H1 (cell line): ENCODE results near the gene SHMT2. TPM values are rescaled to one million over a fixed set of nuclear protein-coding genes. Genes with fewer than 3 reads are reported as not detected.

Experiments used
- CTCF ChIA-PET: fragments of 300-600 bp; sonication (Branson Sonifier 250); formaldehyde crosslinking; loops from one replicate; lab custom pipeline; 2021; ENCODE audit not compliant: partially characterized antibody; lab: Charles Lee
- POLR2A ChIA-PET: fragments of 300-600 bp; sonication (Branson Sonifier 250); formaldehyde crosslinking; loops from one replicate; lab custom pipeline; 2021; ENCODE audit warnings: inconsistent platforms; ENCODE audit not compliant: partially characterized antibody; lab: Charles Lee
- DNase-seq, 2 experiments: peaks; one replicate each; pipeline versions ENCODE4 v3.0.0 to v3.0.0-alpha.2; 2010 to 2022; ENCODE audit warnings: low spot score in 2 of 2, low read depth in 1 of 2, mixed read lengths in 1 of 2
- FAIRE-seq: peaks from 2 replicates; lab custom pipeline; 2011; peaks lifted over from hg19 to GRCh38; lab: Jason Lieb, UNC
- H2AFZ ChIP-seq: 2 replicates; pipeline ENCODE4 v1.8.1; 2012; ENCODE audit warnings: low read length, inconsistent platforms
- H2AK5ac ChIP-seq: 2 replicates; pipeline ENCODE4 v1.6.1; 2013; ENCODE audit warnings: low read depth, low read length
- H2BK120ac ChIP-seq: replicated peaks from 2 replicates; pipeline ENCODE3; 2013; ENCODE audit warnings: low read depth, low read length, inconsistent platforms
- H2BK12ac ChIP-seq: 2 replicates; pipeline ENCODE4 v1.6.1; 2013; ENCODE audit warnings: low read depth, low read length
- H2BK15ac ChIP-seq: 2 replicates; pipeline ENCODE4 v1.6.1; 2013; ENCODE audit warnings: low read length
- H2BK20ac ChIP-seq: 2 replicates; pipeline ENCODE4 v1.6.1; 2013; ENCODE audit warnings: low read length
- H2BK5ac ChIP-seq: 2 replicates; pipeline ENCODE4 v1.6.1; 2013; ENCODE audit warnings: low read depth, low read length
- H3K14ac ChIP-seq: 2 replicates; pipeline ENCODE4 v1.6.1; 2013; ENCODE audit warnings: inconsistent platforms; ENCODE audit not compliant: insufficient read length
- H3K18ac ChIP-seq: 2 replicates; pipeline ENCODE4 v1.6.1; 2013; ENCODE audit warnings: low read length; ENCODE audit errors: extremely low read depth
- H3K23ac ChIP-seq: 2 replicates; pipeline ENCODE4 v1.6.1; 2013; ENCODE audit warnings: inconsistent platforms; ENCODE audit not compliant: insufficient read length
- H3K23me2 ChIP-seq: 2 replicates; pipeline ENCODE4 v1.6.1; 2013; ENCODE audit warnings: low read depth, low read length
- H3K27ac ChIP-seq: 2 replicates; pipeline ENCODE4 v1.6.1; 2011; ENCODE audit warnings: low read depth, low read length, inconsistent platforms
- H3K27me3 ChIP-seq, 4 experiments: replicated peaks in 1 of 4; 1 replicate in 1 of 4; 2 replicates in 3 of 4; pipeline versions ENCODE4 v1.6.1 to v1.8.1; 2011 to 2013; ENCODE audit warnings: low read length in 3 of 4, mild to moderate bottlenecking in 3 of 4, inconsistent platforms in 2 of 4, mixed read lengths in 2 of 4, moderate library complexity in 1 of 4; ENCODE audit not compliant: control insufficient read depth in 3 of 4, insufficient read depth in 3 of 4; ENCODE audit errors: extremely low read depth in 1 of 4
- H3K36me3 ChIP-seq, 4 experiments: 2 replicates each; pipeline versions ENCODE4 v1.6.1 to v1.8.1; 2011 to 2013; ENCODE audit warnings: mild to moderate bottlenecking in 4 of 4, low read length in 3 of 4, moderate library complexity in 2 of 4, control low read depth in 1 of 4, inconsistent platforms in 1 of 4; ENCODE audit not compliant: insufficient read depth in 4 of 4, control insufficient read depth in 2 of 4
- H3K4ac ChIP-seq: replicated peaks from 2 replicates; pipeline ENCODE3; 2013; ENCODE audit warnings: low read length, low read depth, mixed read lengths, inconsistent platforms; ENCODE audit not compliant: insufficient read length
- H3K4me1 ChIP-seq, 4 experiments: replicated peaks in 1 of 4; 1 replicate in 1 of 4; 2 replicates in 3 of 4; pipeline versions ENCODE4 v1.6.1 to v1.8.1; 2011 to 2013; ENCODE audit warnings: low read length in 3 of 4, inconsistent platforms in 2 of 4, mixed read lengths in 1 of 4; ENCODE audit not compliant: insufficient read depth in 4 of 4, control insufficient read depth in 3 of 4
- H3K4me2 ChIP-seq, 2 experiments: 2 replicates each; pipeline versions ENCODE4 v1.6.1 to v1.8.1; 2011 to 2013; ENCODE audit warnings: low read depth in 2 of 2, low read length in 2 of 2, control low read depth in 1 of 2, inconsistent platforms in 1 of 2, mild to moderate bottlenecking in 1 of 2; ENCODE audit not compliant: insufficient read depth in 1 of 2
- H3K4me3 ChIP-seq, 4 experiments: fragments of 200-600, 300-600 bp in 1 of 4; sonication (generic), shearing (Covaris generic), sonication (Bioruptor Twin) in 1 of 4; 2 replicates each; pipeline versions ENCODE4 v1.5.1 to v1.8.1; 2011 to 2016; ENCODE audit warnings: low read length in 4 of 4, low read depth in 3 of 4, control low read depth in 2 of 4, inconsistent platforms in 2 of 4, mild to moderate bottlenecking in 2 of 4, mixed read lengths in 1 of 4, moderate library complexity in 1 of 4; ENCODE audit not compliant: insufficient read depth in 2 of 4; ENCODE audit errors: extremely low read depth in 1 of 4
- H3K56ac ChIP-seq: replicated peaks from 2 replicates; pipeline ENCODE3; 2013; ENCODE audit warnings: low read depth, mild to moderate bottlenecking, mixed read lengths, low read length, inconsistent platforms; ENCODE audit not compliant: insufficient read length
- H3K79me1 ChIP-seq: 2 replicates; pipeline ENCODE4 v1.6.1; 2013; ENCODE audit warnings: low read depth, low read length, control low read depth
- H3K79me2 ChIP-seq, 2 experiments: 2 replicates each; pipeline versions ENCODE4 v1.6.1 to v1.8.1; 2012 to 2013; ENCODE audit warnings: low read length in 2 of 2, mild to moderate bottlenecking in 2 of 2, inconsistent platforms in 1 of 2; ENCODE audit not compliant: insufficient read depth in 2 of 2, control insufficient read depth in 1 of 2
- H3K9ac ChIP-seq, 4 experiments: replicated peaks in 1 of 4; 1 replicate in 1 of 4; 2 replicates in 3 of 4; pipeline versions ENCODE4 v1.6.1 to v1.8.1; 2011 to 2013; ENCODE audit warnings: low read depth in 3 of 4, low read length in 3 of 4, control low read depth in 2 of 4, mild to moderate bottlenecking in 2 of 4, moderate library complexity in 2 of 4, inconsistent platforms in 1 of 4; ENCODE audit errors: extremely low read depth in 1 of 4
- H3K9me3 ChIP-seq, 2 experiments: 2 replicates each; pipeline versions ENCODE4 v1.6.1 to v1.8.1; 2012 to 2013; ENCODE audit warnings: mild to moderate bottlenecking in 2 of 2, moderate library complexity in 2 of 2, control low read depth in 1 of 2, inconsistent platforms in 1 of 2, low read depth in 1 of 2, low read length in 1 of 2, mixed read lengths in 1 of 2; ENCODE audit not compliant: insufficient read depth in 2 of 2
- H4K20me1 ChIP-seq, 2 experiments: replicated peaks in 1 of 2; 2 replicates each; pipeline versions ENCODE3 to v1.8.1; 2011 to 2013; ENCODE audit warnings: inconsistent platforms in 2 of 2, low read length in 2 of 2, mild to moderate bottlenecking in 1 of 2; ENCODE audit not compliant: insufficient read depth in 2 of 2, control insufficient read depth in 1 of 2
- H4K5ac ChIP-seq: 2 replicates; pipeline ENCODE4 v1.6.1; 2013; ENCODE audit warnings: low read length, low read depth, mixed read lengths, inconsistent platforms; ENCODE audit not compliant: insufficient read length
- H4K8ac ChIP-seq: 2 replicates; pipeline ENCODE4 v1.8.0; 2013; ENCODE audit warnings: mild to moderate bottlenecking, moderate library complexity, low read length, inconsistent platforms; ENCODE audit not compliant: insufficient read depth; ENCODE audit errors: extremely low read depth
- H4K91ac ChIP-seq: replicated peaks from 2 replicates; pipeline ENCODE3; 2013; ENCODE audit warnings: low read length, mixed read lengths, inconsistent platforms; ENCODE audit not compliant: insufficient read length
- HDAC2 ChIP-seq, 2 experiments: fragments of 300-600 bp in 1 of 2; sonication (generic) in 1 of 2; IDR thresholded peaks; 2 replicates each; pipeline ENCODE4 v1.6.1; 2011 to 2012; ENCODE audit warnings: low read depth in 2 of 2, low read length in 2 of 2, mild to moderate bottlenecking in 2 of 2, moderate library complexity in 2 of 2, borderline replicate concordance in 1 of 2, inconsistent platforms in 1 of 2
- MAFK ChIP-seq: IDR thresholded peaks from 2 replicates; pipeline ENCODE4 v1.6.1; 2012; ENCODE audit warnings: low read depth, mild to moderate bottlenecking, improper control_type of control experiment, low read length
- RXRA ChIP-seq: IDR thresholded peaks from 2 replicates; pipeline ENCODE4 v1.6.1; 2011; ENCODE audit warnings: low read depth, mild to moderate bottlenecking, low read length, moderate library complexity; ENCODE audit not compliant: insufficient read depth
- SUZ12 ChIP-seq: fragments of 200-600 bp; sonication (generic); IDR thresholded peaks from 2 replicates; pipeline ENCODE4 v1.6.1; 2012; ENCODE audit warnings: mild to moderate bottlenecking, inconsistent platforms, low read length, moderate library complexity, mixed read lengths
- TAF1 ChIP-seq: IDR thresholded peaks from 2 replicates; pipeline ENCODE4 v1.6.1; 2011; ENCODE audit warnings: mild to moderate bottlenecking, low read depth, low read length
- ZNF274 ChIP-seq: IDR thresholded peaks from 2 replicates; pipeline ENCODE4 v1.7.0; 2012; ENCODE audit warnings: low read length, borderline replicate concordance; ENCODE audit errors: extremely low read depth
- WGBS, 2 experiments: shearing (Covaris generic) in 1 of 2; methylation state at CpG; one replicate each; pipeline versions ENCODE4 v1.1.6 to v1.1.7; 2013 to 2015; ENCODE audit warnings: low lambda C conversion rate in 2 of 2, mixed read lengths in 2 of 2, inconsistent platforms in 1 of 2, low coverage in 1 of 2, missing lambda C conversion rate in 1 of 2; ENCODE audit not compliant: insufficient replicate concordance in 2 of 2, insufficient coverage in 1 of 2, insufficient read length in 1 of 2; ENCODE audit errors: extremely low coverage in 1 of 2, missing lambda C conversion rate in 1 of 2; 5-methylcytosine and 5-hydroxymethylcytosine counted together
- polyA plus RNA-seq, 7 experiments: library from polyadenylated mRNA; depleted of rRNA in 3 of 7; stranded (reverse) in 5 of 7; unstranded in 2 of 7; fragments of >200 nt in 5 of 7; fragments of 200-250 nt in 2 of 7; gene quantifications; 1 replicate in 5 of 7; 2 replicates in 1 of 7; 4 replicates in 1 of 7; pipeline versions ENCODE4 v1.2.1 to v1.2.3, GENCODE V29; 2011 to 2013; ENCODE audit warnings: missing spikeins in 2 of 7, mixed read lengths in 2 of 7
- total RNA-seq: library from RNA; stranded (reverse); fragmentation: NEBNext Ultra II Directional; extraction: Animal tissue kit (Norgen Biotek cat#: 25700); gene quantifications from 2 replicates; pipeline ENCODE4 v1.2.1, GENCODE V29; 2021
- TF ChIP-seq, protein P1 (sequence below), 3 experiments: IDR thresholded peaks; 1 replicate in 2 of 3; 2 replicates in 1 of 3; pipeline versions ENCODE4 v1.5.1 to v1.6.1; 2011; ENCODE audit warnings: low read length in 3 of 3, mild to moderate bottlenecking in 3 of 3, inconsistent platforms in 2 of 3, low read depth in 1 of 3, moderate library complexity in 1 of 3; ENCODE audit not compliant: insufficient read depth in 1 of 3; ENCODE audit errors: control extremely low read depth in 1 of 3

SHMT2 gene
- total and polyA plus RNA-seq, 2 of the 8 experiments (the other 6 are each of a cell fraction or from before 2014, with no cell fraction given) = 274 to 520 TPM

GRCh38 chr12:57272337-57273151 lies 43.0 kb downstream of the SHMT2 start:
- Histone ChIP-seq H3K23ac (no peak overlapping the region), H2BK15ac (no peak overlapping the region), H2BK120ac (no peak overlapping the region), H2BK20ac (no peak overlapping the region), H2AFZ (no peak overlapping the region), H3K9ac (no peak overlapping the region), H3K4ac (no peak overlapping the region), H4K8ac (no peak overlapping the region), H3K14ac (no peak overlapping the region), H3K56ac (no peak overlapping the region), H3K79me2 (no peaks in the 10 kb centered on the region), H3K4me1 (no peaks in the 10 kb centered on the region; a peak in 1 of 7 replicates), H2AK5ac (no peak overlapping the region), H4K20me1 (peaks cover 0 to 2% of the 10 kb centered on the region in 2 experiments), H2BK5ac (no peak overlapping the region), H3K27me3 (no peaks in the 10 kb centered on the region), H3K4me2 (no peak overlapping the region), H3K79me1 (no peaks in the 10 kb centered on the region), H3K23me2 (no peaks in the 10 kb centered on the region), H3K18ac (no peak overlapping the region), H3K27ac (no peak overlapping the region), H3K9me3 (no peaks in the 10 kb centered on the region), H3K4me3 (no peak overlapping the region), H4K5ac (no peak overlapping the region), H2BK12ac (no peak overlapping the region), H3K36me3 (peaks cover 0 to 15% (median 6%) of the 10 kb centered on the region in 4 experiments; a peak in 5 of 8 replicates), H4K91ac (no peak overlapping the region)
- FAIRE-seq (no peak), DNase-seq (no peak)
- TF ChIP-seq HDAC2 (IDR thresholded peaks at IDR 0.05; ENCODE audit: borderline replicate concordance in 1 of 2, low read depth in 2 of 2, low read length in 2 of 2) (no peak), MAFK (no peak), ZNF274 (no peak), SUZ12 (no peak), TAF1 (no peak), RXRA (no peak)
- TF ChIP-seq, protein P1, sequence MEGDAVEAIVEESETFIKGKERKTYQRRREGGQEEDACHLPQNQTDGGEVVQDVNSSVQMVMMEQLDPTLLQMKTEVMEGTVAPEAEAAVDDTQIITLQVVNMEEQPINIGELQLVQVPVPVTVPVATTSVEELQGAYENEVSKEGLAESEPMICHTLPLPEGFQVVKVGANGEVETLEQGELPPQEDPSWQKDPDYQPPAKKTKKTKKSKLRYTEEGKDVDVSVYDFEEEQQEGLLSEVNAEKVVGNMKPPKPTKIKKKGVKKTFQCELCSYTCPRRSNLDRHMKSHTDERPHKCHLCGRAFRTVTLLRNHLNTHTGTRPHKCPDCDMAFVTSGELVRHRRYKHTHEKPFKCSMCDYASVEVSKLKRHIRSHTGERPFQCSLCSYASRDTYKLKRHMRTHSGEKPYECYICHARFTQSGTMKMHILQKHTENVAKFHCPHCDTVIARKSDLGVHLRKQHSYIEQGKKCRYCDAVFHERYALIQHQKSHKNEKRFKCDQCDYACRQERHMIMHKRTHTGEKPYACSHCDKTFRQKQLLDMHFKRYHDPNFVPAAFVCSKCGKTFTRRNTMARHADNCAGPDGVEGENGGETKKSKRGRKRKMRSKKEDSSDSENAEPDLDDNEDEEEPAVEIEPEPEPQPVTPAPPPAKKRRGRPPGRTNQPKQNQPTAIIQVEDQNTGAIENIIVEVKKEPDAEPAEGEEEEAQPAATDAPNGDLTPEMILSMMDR (IDR thresholded peaks at IDR 0.05; ENCODE audit: control extremely low read depth in 1 of 3, insufficient read depth in 1 of 3, low read depth in 1 of 3, low read length in 3 of 3) = no peak
- 94% methylated on average over 4 of the region's 7 CpGs; no CpG with 5 or more reads in 1 of the 2 experiments for WGBS, 2 experiments
- ChIA-PET POLR2A (interaction anchor here (0.7 to 2.8 kb wide), 4 partner anchors 25 to 182 kb away, joined by 3 to 12 read pairs (median 5); partner anchors contain the start of genes INHBE and SHMT2), CTCF (interaction anchor here (0.6 to 6.0 kb wide), 12 partner anchors 8 to 184 kb away, joined by 3 to 35 read pairs (median 4); partner anchors contain the start of gene INHBE)
